ENCODE data around the gene IQSEC2. TPM values are rescaled to one million over a fixed set of nuclear protein-coding genes. Genes with fewer than 3 reads are reported as not detected.

Gene IQSEC2
- total RNA-seq, 4 donors from 2014 or later: 10.1 to 25.7 (median 16.8) TPM

DNA sequence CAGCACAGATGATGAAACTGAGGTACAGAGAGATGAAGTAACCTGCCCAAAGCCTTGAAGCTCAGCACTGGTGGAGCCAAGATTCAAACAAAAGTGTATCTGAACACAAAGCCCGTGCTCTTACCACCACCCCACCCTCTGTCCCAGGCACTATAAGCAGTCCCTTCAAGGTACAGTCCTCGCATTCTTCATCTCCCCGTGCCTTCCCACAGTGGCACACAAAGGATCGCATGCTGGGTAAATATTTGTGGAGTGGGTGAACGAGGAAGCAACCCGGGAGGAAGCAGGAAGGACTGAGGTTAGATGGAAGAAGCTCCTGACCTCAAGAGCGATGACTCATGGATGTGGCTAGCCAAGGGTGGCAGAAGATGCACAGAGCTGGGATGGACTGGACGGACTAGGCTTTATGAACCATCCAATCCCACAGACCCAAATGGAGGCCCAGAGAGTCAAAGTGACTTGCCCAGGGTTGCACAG lies 18.4 kb downstream of the IQSEC2 start:
- Histone ChIP-seq H3K36me3 (no peaks in the 10 kb centered on the region), H3K4me1 (no peaks in the 10 kb centered on the region), H3K27ac (no peak overlapping the region), H3K4me3 (no peak overlapping the region), H3K9me3 (no peaks in the 10 kb centered on the region), H3K27me3 (no peaks in the 10 kb centered on the region)
- ATAC-seq: peak; percentile 17
- TF ChIP-seq, protein P1, sequence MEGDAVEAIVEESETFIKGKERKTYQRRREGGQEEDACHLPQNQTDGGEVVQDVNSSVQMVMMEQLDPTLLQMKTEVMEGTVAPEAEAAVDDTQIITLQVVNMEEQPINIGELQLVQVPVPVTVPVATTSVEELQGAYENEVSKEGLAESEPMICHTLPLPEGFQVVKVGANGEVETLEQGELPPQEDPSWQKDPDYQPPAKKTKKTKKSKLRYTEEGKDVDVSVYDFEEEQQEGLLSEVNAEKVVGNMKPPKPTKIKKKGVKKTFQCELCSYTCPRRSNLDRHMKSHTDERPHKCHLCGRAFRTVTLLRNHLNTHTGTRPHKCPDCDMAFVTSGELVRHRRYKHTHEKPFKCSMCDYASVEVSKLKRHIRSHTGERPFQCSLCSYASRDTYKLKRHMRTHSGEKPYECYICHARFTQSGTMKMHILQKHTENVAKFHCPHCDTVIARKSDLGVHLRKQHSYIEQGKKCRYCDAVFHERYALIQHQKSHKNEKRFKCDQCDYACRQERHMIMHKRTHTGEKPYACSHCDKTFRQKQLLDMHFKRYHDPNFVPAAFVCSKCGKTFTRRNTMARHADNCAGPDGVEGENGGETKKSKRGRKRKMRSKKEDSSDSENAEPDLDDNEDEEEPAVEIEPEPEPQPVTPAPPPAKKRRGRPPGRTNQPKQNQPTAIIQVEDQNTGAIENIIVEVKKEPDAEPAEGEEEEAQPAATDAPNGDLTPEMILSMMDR (IDR thresholded peaks at IDR 0.05): no peak
- TF ChIP-seq POLR2A (IDR thresholded peaks at IDR 0.05) (no peak), EP300 (IDR thresholded peaks at IDR 0.05) (no peak), POLR2AphosphoS5 (IDR thresholded peaks at IDR 0.05) (no peak)
- WGBS, 2 donors (ENCODE audit: low coverage in 1 of 2): no CpG with 5 or more reads among the region's 8 CpGs

DNA sequence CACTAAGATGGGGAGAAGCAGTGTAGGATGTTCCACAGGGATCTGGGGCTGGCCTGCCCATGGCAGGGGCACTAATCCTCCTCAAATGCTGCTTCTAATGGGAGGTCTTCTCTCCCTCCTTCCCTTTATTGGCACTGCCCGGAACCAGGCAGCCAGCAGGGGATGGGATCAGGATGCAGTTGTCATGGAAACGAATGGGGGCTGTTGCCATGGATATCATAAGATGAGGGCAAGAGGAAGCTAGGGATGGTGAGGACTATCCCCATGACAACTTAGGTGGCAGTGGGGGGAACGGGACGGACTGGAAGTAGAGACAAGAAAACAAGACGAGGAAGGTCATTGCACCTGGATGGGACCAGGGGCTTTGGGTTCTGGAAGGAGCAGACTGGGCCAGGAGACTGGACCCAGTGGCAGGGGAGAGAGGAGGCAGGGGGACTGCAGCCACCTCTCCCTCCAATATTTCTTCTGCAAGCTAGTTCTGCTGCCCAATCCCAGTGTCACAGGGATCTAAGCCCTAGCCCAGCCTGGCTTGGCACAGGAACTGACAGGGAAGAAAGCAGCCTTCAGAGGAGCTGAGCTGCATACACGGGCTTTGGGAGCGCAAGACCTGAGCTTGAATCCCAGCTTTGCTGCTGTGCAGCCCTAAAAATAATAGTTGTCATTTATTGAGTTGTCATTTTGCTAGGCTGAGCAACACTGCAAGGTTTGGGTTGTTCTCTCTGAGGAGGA lies 19.0 kb downstream of the IQSEC2 start:
- Histone ChIP-seq H3K4me1 (no peaks in the 10 kb centered on the region), H3K27ac (no peak overlapping the region), H3K27me3 (no peaks in the 10 kb centered on the region), H3K4me3 (no peak overlapping the region), H3K36me3 (no peaks in the 10 kb centered on the region), H3K9me3 (no peaks in the 10 kb centered on the region)
- ATAC-seq: no peak
- 68 to 100% methylated on average over 1 to 5 of the region's 7 CpGs for WGBS, 2 donors (ENCODE audit: low coverage in 1 of 2)
- TF ChIP-seq POLR2A (IDR thresholded peaks at IDR 0.05): no peak
- TF ChIP-seq EP300 (IDR thresholded peaks at IDR 0.05): no peak
- TF ChIP-seq, protein P1 (IDR thresholded peaks at IDR 0.05): no peak

DNA sequence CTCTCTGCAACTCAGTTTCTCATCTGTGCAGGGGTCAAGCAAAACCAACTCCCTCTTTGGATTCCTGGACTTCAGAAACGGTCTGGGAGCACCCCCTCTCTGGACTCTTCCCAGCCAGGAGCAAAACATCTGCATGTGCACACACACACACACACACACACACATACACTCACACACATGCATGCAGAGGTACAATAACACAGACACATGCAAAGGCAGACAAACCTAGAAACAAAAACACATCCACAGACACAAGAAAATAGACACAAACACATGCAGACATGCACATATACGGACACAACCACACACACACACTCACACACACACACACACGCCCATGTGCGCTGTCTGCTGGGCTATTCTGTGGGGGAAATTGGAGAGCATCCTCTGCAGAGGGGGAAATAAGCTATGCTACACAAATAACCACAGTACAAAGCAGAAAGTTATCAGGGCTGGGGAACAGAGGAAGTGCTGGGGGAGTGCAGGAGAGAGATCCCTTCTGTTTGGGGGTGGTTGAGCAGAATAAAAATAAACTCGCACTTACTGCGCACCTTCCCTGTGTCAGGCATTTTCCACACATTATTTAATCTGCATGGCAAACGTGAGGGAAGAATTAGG lies 19.9 kb downstream of the IQSEC2 start:
- no peaks in the 10 kb centered on the region for H3K27me3 ChIP-seq

DNA sequence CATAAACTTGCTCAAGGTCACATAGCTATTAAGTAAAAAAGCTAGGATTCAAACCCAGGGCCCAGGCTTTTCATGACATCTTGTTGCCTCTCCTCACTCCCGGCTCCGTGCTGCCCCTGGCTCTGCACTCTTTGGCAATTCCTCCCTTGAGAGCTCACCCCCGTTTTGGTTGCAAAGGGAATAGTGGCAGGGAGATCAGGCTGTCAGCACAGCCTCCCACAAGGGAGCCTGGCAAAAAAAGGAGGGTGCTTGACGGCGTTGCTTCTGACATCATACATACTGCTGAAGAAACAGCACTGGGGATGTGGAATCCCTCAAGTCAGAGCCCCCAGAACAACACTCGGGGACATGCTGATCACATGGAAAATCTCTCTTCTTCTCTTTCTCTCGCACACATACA lies 20.5 kb downstream of the IQSEC2 start:
- no peak overlapping the region for H3K27ac ChIP-seq
- H3K27me3 ChIP-seq: no peaks in the 10 kb centered on the region
- H3K36me3 ChIP-seq: no peaks in the 10 kb centered on the region
- no peak for TF ChIP-seq POLR2A (IDR thresholded peaks at IDR 0.05)
- no peak for TF ChIP-seq EP300 (IDR thresholded peaks at IDR 0.05)
- TF ChIP-seq POLR2AphosphoS5 (IDR thresholded peaks at IDR 0.05): no peak
- TF ChIP-seq, protein P1 (IDR thresholded peaks at IDR 0.05): no peak
- no peak for ATAC-seq
- no peaks in the 10 kb centered on the region for H3K4me1 ChIP-seq
- no peaks in the 10 kb centered on the region for H3K9me3 ChIP-seq
- no CpG with 5 or more reads among the region's 7 CpGs for WGBS, 2 donors (ENCODE audit: low coverage in 1 of 2)
- H3K4me3 ChIP-seq: no peak overlapping the region

More for the DNA sequence above, 19.9 kb downstream of the IQSEC2 start:
- no peak for ATAC-seq
- WGBS, 2 donors (ENCODE audit: low coverage in 1 of 2): 63% methylated on average over 3 of the region's 7 CpGs; no CpG with 5 or more reads in 1 of the 2 donors
- TF ChIP-seq EP300 (IDR thresholded peaks at IDR 0.05): no peak
- TF ChIP-seq POLR2AphosphoS5 (IDR thresholded peaks at IDR 0.05): no peak
- TF ChIP-seq POLR2A (IDR thresholded peaks at IDR 0.05): no peak
- TF ChIP-seq, protein P1 (IDR thresholded peaks at IDR 0.05): no peak
- no peaks in the 10 kb centered on the region for H3K4me1 ChIP-seq
- H3K27ac ChIP-seq: no peak overlapping the region
- H3K9me3 ChIP-seq: no peaks in the 10 kb centered on the region
- no peak overlapping the region for H3K4me3 ChIP-seq
- no peaks in the 10 kb centered on the region for H3K36me3 ChIP-seq
